Activated T-cell treated with anti-CD3 and anti-CD28 coated beads, Interleukin-2, amount 50 U/mL, for 48 hours (primary cell): ENCODE results near the gene OAS1.
"Not testable (repeated sequence)": the region's sequence is repeated elsewhere in the genome, so short reads cannot be mapped to it uniquely, and the experiment has no call there.

Experiments used
- DNase-seq, 2 experiments: peaks; one replicate each; pipeline ENCODE4 v3.0.0-alpha.2; 2020

The OAS1 gene

GRCh38 chr12:112938751-112939150 lies 32.0 kb downstream of the OAS1 start:
- DNase-seq, result peak in 1 of 2 experiments; percentile 24

- DNase-seq, result peak; percentile 28 to 35
Measured at GRCh38 chr12:112939761-112940381, 33.1 kb downstream of the OAS1 start.

- DNase-seq, result no peak
Measured at GRCh38 chr12:112941528-112942335, 35.0 kb downstream of the OAS1 start.

GRCh38 chr12:112942572-112942971 lies 35.8 kb downstream of the OAS1 start:
- DNase-seq, result no peak

GRCh38 chr12:112944024-112944690 lies 37.4 kb downstream of the OAS1 start:
- DNase-seq, result no peak

- DNase-seq, result peak in 1 of 2 experiments; percentile 10
Measured at GRCh38 chr12:112945515-112945914, 38.8 kb downstream of the OAS1 start.

- peak in 1 of 2 experiments; percentile 9 for DNase-seq
Measured at GRCh38 chr12:112946236-112947000, 39.7 kb downstream of the OAS1 start.

- DNase-seq, result no peak
Measured at GRCh38 chr12:112947314-112947713, 40.6 kb downstream of the OAS1 start.

- DNase-seq, result no peak
Measured at GRCh38 chr12:112947761-112948160, 41.0 kb downstream of the OAS1 start.

GRCh38 chr12:112948806-112949205 lies 42.0 kb downstream of the OAS1 start:
- no peak for DNase-seq

GRCh38 chr12:112950701-112951100 lies 43.9 kb downstream of the OAS1 start:
- DNase-seq, result no peak

- not testable (repeated sequence) for DNase-seq
Measured at GRCh38 chr12:112957125-112957524, 50.4 kb downstream of the OAS1 start.

- DNase-seq, result no peak
Measured at GRCh38 chr12:112961074-112961473, 54.3 kb downstream of the OAS1 start.

- no peak for DNase-seq
Measured at GRCh38 chr12:112961536-112961935, 54.8 kb downstream of the OAS1 start.

GRCh38 chr12:112962561-112962960 lies 55.8 kb downstream of the OAS1 start:
- no peak for DNase-seq

GRCh38 chr12:112963227-112963861 lies 56.6 kb downstream of the OAS1 start:
- no peak for DNase-seq

- no peak for DNase-seq
Measured at GRCh38 chr12:112964067-112964670, 57.4 kb downstream of the OAS1 start.

- DNase-seq, result no peak
Measured at GRCh38 chr12:112964915-112965314, 58.2 kb downstream of the OAS1 start.

GRCh38 chr12:112965643-112966042 lies 58.9 kb downstream of the OAS1 start:
- DNase-seq, result no peak

- no peak for DNase-seq
Measured at GRCh38 chr12:112967306-112967705, 60.5 kb downstream of the OAS1 start.

- no peak for DNase-seq
Measured at GRCh38 chr12:112967858-112968257, 61.1 kb downstream of the OAS1 start.
